ENCODE results near the gene ATP23. TPM values are rescaled to one million over a fixed set of nuclear protein-coding genes. Genes with fewer than 3 reads are reported as not detected.

Gene ATP23
- total RNA-seq, 1 experiment from 2014 or later, result 4.7 TPM

GRCh38 chr12:57954768-57955167 lies 13.4 kb downstream of the ATP23 start:
- Histone ChIP-seq H3K14ac (ENCODE audit: insufficient read depth, low read length) (no peak overlapping the region), H3K79me1 (ENCODE audit: insufficient read depth, low read depth, low read length, poor library complexity, severe bottlenecking) (no peaks in the 10 kb centered on the region), H3K9ac (ENCODE audit: extremely low read depth, insufficient read length, low read length) (no peak overlapping the region), H2BK5ac (ENCODE audit: insufficient read length, low read length) (no peak overlapping the region), H4K20me1 (ENCODE audit: control insufficient read depth, insufficient read depth, insufficient read length) (no peaks in the 10 kb centered on the region), H3K23ac (ENCODE audit: insufficient read length, low read depth, low read length) (no peak overlapping the region), H2BK15ac (ENCODE audit: low read depth, low read length) (no peak overlapping the region), H3K27me3 (ENCODE audit: insufficient read depth, low read length) (no peaks in the 10 kb centered on the region), H2BK12ac (ENCODE audit: insufficient read length, low read depth, low read length) (no peak overlapping the region), H4K5ac (ENCODE audit: insufficient read length, low read depth, low read length) (no peak overlapping the region), H3K27ac (ENCODE audit: insufficient read length, low read depth, low read length) (no peak overlapping the region), H2BK20ac (ENCODE audit: low read depth, low read length, poor library complexity, severe bottlenecking) (no peak overlapping the region), H3K4me2 (ENCODE audit: insufficient read depth, insufficient read length, low read length) (no peak overlapping the region), H3T11ph (ENCODE audit: low read length) (no peak overlapping the region), H3K18ac (ENCODE audit: insufficient read length, low read depth, low read length) (no peak overlapping the region), H4K91ac (ENCODE audit: insufficient read length, low read depth, low read length) (no peak overlapping the region), H3K79me2 (ENCODE audit: insufficient read depth, low read length) (no peaks in the 10 kb centered on the region), H4K8ac (replicated peaks; ENCODE audit: insufficient read length, low read depth, low read length) (no peak overlapping the region), H2AK5ac (ENCODE audit: insufficient read length, low read length) (no peak overlapping the region), H3K4ac (ENCODE audit: low read depth, low read length) (no peak overlapping the region), H3K4me1 (ENCODE audit: insufficient read depth, low read length) (no peaks in the 10 kb centered on the region), H3K23me2 (ENCODE audit: insufficient read length, low read depth, low read length, poor library complexity, severe bottlenecking) (no peaks in the 10 kb centered on the region), H2BK120ac (ENCODE audit: low read depth, low read length, poor library complexity, severe bottlenecking) (no peak overlapping the region), H3K56ac (ENCODE audit: insufficient read length, low read depth, low read length) (no peak overlapping the region), H3K9me3 (ENCODE audit: control insufficient read depth, low read depth, low read length) (no peaks in the 10 kb centered on the region), H2AFZ (ENCODE audit: low read length) (no peak overlapping the region)
- H3K4me3 Mint-ChIP-seq, result no peak overlapping the region
- TF ChIP-seq CTCF (conservative IDR thresholded peaks at IDR 0.05), result no peak
- no peaks in the 10 kb centered on the region for H3K4me1 Mint-ChIP-seq
- H3K27me3 Mint-ChIP-seq (ENCODE audit: low read depth), result peaks cover 4% of the 10 kb centered on the region
- H3K9me3 Mint-ChIP-seq, result peaks cover 17 to 18% of the 10 kb centered on the region in 2 experiments; a peak in 4 of 5 replicates
- peaks cover 24 to 48% (median 38%) of the 10 kb centered on the region in 3 experiments for H3K36me3 Mint-ChIP-seq (ENCODE audit: insufficient read depth in 1 of 3, low read depth in 3 of 3)
- no peak for DNase-seq
- no CpG with 5 or more reads among the region's 1 CpG for WGBS (ENCODE audit: extremely low coverage, insufficient read length, low lambda C conversion rate)
- peak overlapping the region in 1 of 3 experiments; percentile 25; a peak in 1 of 7 replicates for H3K27ac Mint-ChIP-seq
